Dedifferentiated amniotic fluid mesenchymal stem cell (primary cell): ENCODE measurements around the gene MTPN.

Experiments
- DNase-seq: peaks from one replicate; pipeline ENCODE4 v3.0.0-alpha.2; 2016; ENCODE audit errors: extremely low spot score

The MTPN gene

GRCh38 chr7:135981958-135982646 lies 4.9 kb upstream of the MTPN start:
- DNase-seq, result no peak

- peak; percentile 79 for DNase-seq
These were observed 3.6 kb upstream of the MTPN start for GRCh38 chr7:135980665-135981180.

DNA sequence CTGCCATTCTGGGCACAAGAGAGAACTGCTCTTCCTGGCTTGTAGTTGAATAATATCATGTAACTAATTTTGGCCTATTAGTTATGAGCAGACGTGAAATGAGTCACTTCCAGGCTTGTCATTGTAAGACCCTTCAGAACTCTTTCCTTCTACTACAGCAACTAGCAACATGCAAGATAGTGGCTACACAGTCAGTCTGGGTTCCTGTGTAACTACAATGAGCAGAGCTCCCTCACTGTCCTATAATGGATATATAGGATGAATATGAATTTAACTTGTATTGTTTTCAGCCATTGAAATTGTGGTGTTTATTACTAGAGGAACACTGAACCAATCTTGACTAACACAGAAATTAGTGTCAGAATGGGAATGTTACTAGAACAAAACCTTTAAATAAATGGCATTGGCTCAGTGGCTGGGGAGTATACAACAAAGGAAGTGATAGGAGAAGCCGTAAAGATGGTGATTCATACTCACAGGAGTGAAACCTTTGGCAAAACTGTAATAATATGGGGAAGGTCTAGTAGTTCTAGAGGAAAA lies 2.9 kb upstream of the MTPN start:
- DNase-seq, result no peak

DNA sequence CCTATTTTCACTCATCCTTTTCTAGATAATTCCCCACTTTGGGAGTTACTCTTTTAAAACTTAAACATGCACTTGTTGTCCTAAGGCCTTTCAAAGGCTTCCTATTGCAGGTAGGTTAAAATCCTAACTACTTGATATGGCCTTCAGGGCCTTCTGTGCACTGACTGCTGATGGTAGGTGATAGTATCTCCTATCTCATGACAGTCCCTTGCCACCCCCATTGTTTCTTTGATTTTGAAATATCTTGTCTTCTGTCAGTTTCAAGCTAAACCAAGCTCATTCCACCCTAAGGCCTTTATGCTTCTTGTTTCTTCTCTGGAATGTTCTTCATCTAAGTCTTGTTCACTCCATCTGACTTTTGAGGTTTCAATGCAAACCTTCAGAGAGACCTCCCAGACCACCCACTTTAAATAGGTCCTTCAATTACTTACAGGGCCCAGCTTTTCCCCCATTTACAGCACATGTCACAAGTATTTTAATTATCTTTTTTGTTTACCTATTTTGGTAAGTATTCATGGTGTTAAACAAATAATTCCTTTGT lies 2.4 kb upstream of the MTPN start:
- no peak for DNase-seq

- DNase-seq, result no peak
These were observed 1.5 kb upstream of the MTPN start for GRCh38 chr7:135978624-135979023.

DNA sequence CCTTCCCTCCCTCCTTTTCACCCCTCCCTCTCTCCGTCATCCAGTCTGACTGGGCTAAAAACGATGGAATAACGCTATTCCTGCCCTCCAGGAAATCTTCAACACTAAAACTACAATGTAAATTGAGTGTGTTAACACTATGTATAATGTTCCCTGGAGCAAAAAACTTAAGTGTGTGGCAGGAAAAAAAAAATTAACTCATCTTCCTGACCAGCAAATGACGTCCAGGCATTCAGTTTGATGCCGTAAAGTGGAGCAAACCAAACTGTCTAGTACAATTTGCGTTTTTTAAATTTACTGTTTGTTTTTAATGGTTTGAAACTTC lies 545 bp upstream of the MTPN start:
- DNase-seq, result no peak

- no peak for DNase-seq
These were observed 700 bp downstream of the MTPN start for GRCh38 chr7:135976312-135977006.

DNA sequence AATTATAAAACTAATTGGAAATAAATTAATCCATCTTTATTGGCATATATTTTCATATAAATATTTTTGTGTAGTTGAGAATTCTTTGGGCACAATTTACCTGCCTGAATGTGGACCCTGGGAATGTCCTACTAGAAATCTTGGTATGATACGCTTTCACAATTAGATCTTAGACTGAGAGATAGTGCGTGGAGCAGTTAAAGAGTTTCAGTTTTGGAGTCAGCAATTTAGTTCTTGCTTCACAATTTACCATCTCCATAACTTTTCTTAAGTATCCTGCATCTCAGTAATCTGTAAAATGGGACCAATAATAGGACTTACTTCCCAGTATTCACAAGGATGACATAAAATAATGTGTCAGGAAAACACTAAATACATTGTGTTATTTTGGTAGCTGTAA lies 2.0 kb downstream of the MTPN start:
- no peak for DNase-seq

GRCh38 chr7:135974667-135975066 lies 2.5 kb downstream of the MTPN start:
- DNase-seq, result no peak

DNA sequence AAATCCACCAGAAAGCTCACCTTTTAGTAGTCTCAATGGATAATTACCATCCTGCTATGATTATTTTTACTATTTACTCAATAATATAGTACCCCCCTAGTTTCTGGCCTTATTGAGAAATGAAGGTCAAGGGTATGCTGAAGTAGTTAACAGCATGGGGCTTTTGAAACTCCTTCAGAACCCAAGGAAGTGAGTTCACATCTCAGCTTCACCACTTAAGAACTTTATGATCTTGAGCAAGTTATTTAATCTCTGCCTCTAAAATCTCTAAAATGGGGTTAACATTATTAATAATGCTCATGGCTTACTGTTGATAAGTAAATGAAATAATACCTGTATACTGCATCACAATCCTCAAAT lies 5.8 kb downstream of the MTPN start:
- DNase-seq, result no peak

- DNase-seq, result no peak
These were observed 6.3 kb downstream of the MTPN start for GRCh38 chr7:135970682-135971365.

DNA sequence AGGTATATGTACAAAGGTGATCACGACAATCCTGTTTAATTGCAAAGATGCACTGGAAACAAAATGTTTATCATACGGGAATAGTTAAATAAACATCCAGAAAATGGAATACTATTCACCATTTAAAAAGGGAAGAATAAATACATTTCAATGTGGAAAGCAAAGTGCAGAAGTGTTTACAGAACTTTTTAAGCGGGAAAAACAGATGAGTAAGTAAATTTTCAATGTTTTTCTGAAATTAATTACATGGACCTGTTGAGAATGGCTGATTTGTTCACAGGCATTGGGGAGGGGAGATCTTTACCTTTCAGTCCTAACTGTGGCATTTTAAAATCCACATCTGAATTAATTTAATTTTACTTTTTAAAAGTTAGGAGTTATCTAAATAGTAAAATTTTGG lies 7.1 kb downstream of the MTPN start:
- no peak for DNase-seq

DNA sequence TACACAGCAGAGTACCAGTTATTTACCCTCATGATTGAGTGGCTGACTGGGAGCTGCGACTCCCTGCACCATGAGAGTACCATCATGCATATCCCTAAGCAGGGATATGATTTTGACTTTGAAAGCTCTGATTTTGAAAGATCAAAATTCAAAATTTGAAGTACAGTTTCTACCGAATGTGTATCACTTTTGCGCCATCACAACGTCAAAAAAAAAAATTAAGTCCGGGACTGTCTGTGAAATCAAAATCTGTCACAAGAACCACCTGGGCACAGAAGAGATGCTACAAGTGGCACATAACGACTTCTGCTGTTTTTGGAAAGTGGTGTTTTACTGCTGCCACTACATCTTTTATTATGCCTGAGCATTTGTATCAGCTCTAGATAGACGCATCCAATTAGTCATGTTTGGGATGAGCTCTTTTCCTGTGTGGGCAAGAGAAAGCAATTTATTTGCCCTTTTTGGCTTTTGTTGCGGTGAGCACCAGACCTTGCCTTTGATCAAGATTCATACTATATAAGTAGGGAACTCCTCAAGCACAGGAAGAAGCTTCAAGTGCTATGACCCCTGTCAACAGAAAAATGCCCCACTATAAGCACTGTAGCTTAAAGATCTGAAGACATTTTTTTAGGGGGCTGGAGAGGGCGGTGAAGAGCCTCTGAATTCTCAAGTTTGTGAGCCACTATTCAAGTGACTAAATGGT lies 10.7 kb downstream of the MTPN start:
- no peak for DNase-seq

GRCh38 chr7:135965602-135966001 lies 11.6 kb downstream of the MTPN start:
- no peak for DNase-seq

DNA sequence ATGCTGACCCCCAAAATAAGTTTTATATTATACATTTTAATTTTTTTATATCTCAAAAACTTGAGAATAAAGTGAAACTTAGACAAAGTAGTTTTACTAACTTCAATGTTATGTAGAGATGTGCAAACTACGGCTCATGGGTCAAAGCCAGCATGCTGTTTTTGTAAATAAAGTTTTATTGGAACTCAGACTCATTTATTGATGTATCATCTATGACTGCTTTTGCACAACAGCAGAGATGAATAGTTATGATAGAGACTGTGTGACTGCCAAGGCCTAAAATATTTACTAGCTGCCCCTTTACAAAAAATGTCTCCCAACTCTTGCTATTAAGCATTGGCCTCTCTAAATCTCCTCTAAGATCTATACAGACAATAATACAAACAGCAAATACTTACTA lies 12.4 kb downstream of the MTPN start:
- DNase-seq, result no peak

DNA sequence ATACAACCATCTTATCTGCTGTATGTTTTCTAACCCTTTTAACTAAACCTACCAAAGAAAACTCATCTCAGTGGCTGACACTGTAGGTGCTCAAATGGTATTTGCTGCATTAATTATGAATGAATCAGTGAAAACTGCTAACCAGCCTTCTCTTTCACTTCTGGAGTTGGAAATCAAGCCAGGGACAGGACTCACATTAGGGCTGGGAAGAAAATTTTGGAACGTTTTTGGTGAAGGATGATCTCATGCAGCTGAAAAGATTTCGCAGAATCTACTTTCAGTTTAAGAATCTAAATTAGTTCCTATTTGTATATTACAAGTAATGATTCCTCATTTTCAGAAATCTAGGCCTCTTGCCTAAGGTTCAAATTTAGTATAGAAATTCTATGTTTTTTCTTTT lies 12.9 kb downstream of the MTPN start:
- DNase-seq, result no peak

DNA sequence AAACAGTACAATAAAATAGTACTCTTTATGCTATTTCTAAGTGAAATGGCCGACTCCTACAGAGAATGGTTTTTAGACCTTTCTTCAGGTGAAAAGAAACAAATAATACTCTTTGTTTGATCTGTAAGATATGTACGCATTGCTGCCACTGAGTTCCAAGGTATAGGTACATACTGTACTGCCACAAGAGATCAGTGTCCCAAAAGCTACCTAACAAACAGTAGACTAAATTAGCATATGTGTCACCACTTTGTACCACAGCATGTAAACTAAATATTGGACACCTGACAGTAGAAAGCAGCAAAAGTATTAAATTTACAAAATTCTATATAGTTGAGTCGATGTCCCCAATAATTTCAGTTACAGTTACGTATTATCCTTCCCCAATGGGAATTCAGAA lies 14.4 kb downstream of the MTPN start:
- DNase-seq, result no peak

- no peak for DNase-seq
These were observed 16.3 kb downstream of the MTPN start for GRCh38 chr7:135960709-135961451.

- DNase-seq, result no peak
These were observed 17.4 kb downstream of the MTPN start for GRCh38 chr7:135959646-135960363.

DNA sequence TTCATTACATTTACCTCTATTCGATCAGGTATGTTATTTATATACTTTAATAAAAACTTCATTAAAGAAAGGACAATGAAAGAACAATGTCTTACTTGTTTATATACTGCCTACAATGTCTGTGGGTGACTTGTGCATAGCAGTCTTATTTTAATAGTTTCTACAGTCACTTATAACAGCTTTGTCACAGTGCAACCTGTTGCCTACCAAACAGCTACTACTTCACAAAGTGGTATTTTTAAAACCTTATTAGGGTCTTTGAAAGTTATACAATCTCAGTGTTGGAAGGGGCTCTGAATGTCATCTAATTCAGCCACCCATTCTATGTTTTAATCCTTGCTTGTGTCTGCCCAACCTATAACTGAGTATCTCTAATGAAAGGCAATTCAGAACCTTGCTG lies 19.0 kb downstream of the MTPN start:
- DNase-seq, result no peak

GRCh38 chr7:135957627-135958026 lies 19.5 kb downstream of the MTPN start:
- DNase-seq, result no peak
